SK-N-SH (cell line): ENCODE data around the gene DDX24. TPM values are rescaled to one million over a fixed set of nuclear protein-coding genes. Genes with fewer than 3 reads are reported as not detected.
A peak's percentile ranks its signal among the peaks of the same experiment; 100 is the strongest.

ENCODE experiments used
- CTCF ChIA-PET: fragments of 300-600, 350-600 bp; formaldehyde crosslinking; extraction: SDS; loops from one replicate; lab custom pipeline; 2021; lab: Yijun Ruan, JAX
- POLR2A ChIA-PET: fragments of 350-600 bp; sonication (Branson Sonifier 250); formaldehyde crosslinking; extraction: SDS; loops from one replicate; lab custom pipeline; 2020; ENCODE audit warnings: antibody characterized with exemption, inconsistent platforms; lab: Yijun Ruan, JAX
- DNase-seq: peaks from one replicate; pipeline ENCODE4 v3.0.0; 2012
- H2AFZ ChIP-seq: fragments of 200-600 bp; sonication (generic); 2 replicates; pipeline ENCODE4 v1.8.1; 2016; ENCODE audit warnings: antibody characterized with exemption, mild to moderate bottlenecking, low read depth
- H3F3A ChIP-seq: fragments of 200-600 bp; sonication (generic); replicated peaks from 2 replicates; pipeline ENCODE3; 2016; ENCODE audit warnings: antibody characterized with exemption, mild to moderate bottlenecking; ENCODE audit not compliant: insufficient read depth
- H3K27ac ChIP-seq, 2 experiments: fragments of 200-500 bp in 1 of 2; fragments of 200-600 bp in 1 of 2; sonication (Bioruptor generic) in 1 of 2; sonication (generic), shearing (Covaris generic) in 1 of 2; 2 replicates each; pipeline versions ENCODE4 v1.5.1 to v1.6.1; 2014 to 2016; ENCODE audit warnings: low read depth in 2 of 2, inconsistent platforms in 1 of 2, low read length in 1 of 2, mild to moderate bottlenecking in 1 of 2, mixed read lengths in 1 of 2
- H3K27me3 ChIP-seq: fragments of 200-600 bp; sonication (generic), shearing (Covaris generic); 2 replicates; pipeline ENCODE4 v1.6.1; 2016; ENCODE audit warnings: mixed run types; ENCODE audit not compliant: insufficient read depth
- H3K36me3 ChIP-seq, 2 experiments: fragments of 200-500 bp in 1 of 2; fragments of 200-600 bp in 1 of 2; sonication (Bioruptor generic) in 1 of 2; sonication (generic) in 1 of 2; replicated peaks in 1 of 2; 2 replicates each; pipeline versions ENCODE3 to v1.5.1; 2014 to 2016; ENCODE audit warnings: low read length in 1 of 2, mild to moderate bottlenecking in 1 of 2; ENCODE audit not compliant: insufficient read depth in 2 of 2, control insufficient read depth in 1 of 2
- H3K4me1 ChIP-seq, 2 experiments: fragments of 200-500 bp in 1 of 2; fragments of 200-600 bp in 1 of 2; sonication (Bioruptor generic) in 1 of 2; sonication (generic), shearing (Covaris generic) in 1 of 2; 2 replicates each; pipeline versions ENCODE4 v1.5.1 to v1.6.1; 2014 to 2016; ENCODE audit warnings: low read depth in 1 of 2, low read length in 1 of 2, mixed run types in 1 of 2; ENCODE audit not compliant: insufficient read depth in 2 of 2, control insufficient read depth in 1 of 2
- H3K4me2 ChIP-seq: fragments of 200-600 bp; sonication (generic), shearing (Covaris generic); 2 replicates; pipeline ENCODE4 v1.6.1; 2017; ENCODE audit warnings: mixed run types
- H3K4me3 ChIP-seq, 2 experiments: fragments of 200-500 bp in 1 of 2; fragments of 200-600 bp in 1 of 2; sonication (Bioruptor generic) in 1 of 2; sonication (generic), shearing (Covaris generic) in 1 of 2; 2 replicates each; pipeline versions ENCODE4 v1.5.1 to v1.8.1; 2014 to 2016; ENCODE audit warnings: low read depth in 2 of 2, inconsistent platforms in 1 of 2, low read length in 1 of 2, mild to moderate bottlenecking in 1 of 2, mixed read lengths in 1 of 2, moderate library complexity in 1 of 2
- H3K79me2 ChIP-seq: fragments of 200-600 bp; sonication (generic); 2 replicates; pipeline ENCODE4 v1.8.1; 2017; ENCODE audit warnings: mild to moderate bottlenecking; ENCODE audit not compliant: insufficient read depth
- H3K9ac ChIP-seq: fragments of 200-600 bp; sonication (generic); 2 replicates; pipeline ENCODE4 v1.6.1; 2017; ENCODE audit warnings: mixed run types
- H3K9me2 ChIP-seq: fragments of 200-600 bp; sonication (generic); 2 replicates; pipeline ENCODE4 v1.6.1; 2017; ENCODE audit warnings: mixed run types
- H3K9me3 ChIP-seq: fragments of 200-600 bp; sonication (generic); 2 replicates; pipeline ENCODE4 v1.6.1; 2017; ENCODE audit warnings: mixed run types, mild to moderate bottlenecking, moderate library complexity
- H4K20me1 ChIP-seq: fragments of 200-600 bp; sonication (generic); 2 replicates; pipeline ENCODE4 v1.6.1; 2017; ENCODE audit warnings: mild to moderate bottlenecking, mixed run types; ENCODE audit not compliant: insufficient read depth
- CHD2 ChIP-seq: fragments of 150-350 bp; IDR thresholded peaks from 2 replicates; pipeline ENCODE4 v1.6.1; 2018; ENCODE audit warnings: low read length; ENCODE audit not compliant: partially characterized antibody
- ELF1 ChIP-seq: IDR thresholded peaks from 2 replicates; pipeline ENCODE4 v1.4.0; 2012
- EP300 ChIP-seq, 2 experiments: IDR thresholded peaks; 2 replicates each; pipeline versions ENCODE4 v1.4.0 to v1.6.1; 2012; ENCODE audit warnings: borderline replicate concordance in 1 of 2, low read depth in 1 of 2, low read length in 1 of 2
- JUND ChIP-seq: IDR thresholded peaks from 2 replicates; pipeline ENCODE4 v1.4.0; 2012
- NFIC ChIP-seq: IDR thresholded peaks from 2 replicates; pipeline ENCODE4 v1.4.0; 2012; ENCODE audit warnings: borderline replicate concordance
- NRF1 ChIP-seq: IDR thresholded peaks from 2 replicates; pipeline ENCODE4 v1.6.1; 2012; ENCODE audit warnings: low read depth, mild to moderate bottlenecking, low read length
- POLR2AphosphoS5 ChIP-seq: IDR thresholded peaks from 2 replicates; pipeline ENCODE4 v1.6.1; 2012; ENCODE audit warnings: low read depth, low read length
- RAD21 ChIP-seq: IDR thresholded peaks from 2 replicates; pipeline ENCODE4 v1.6.1; 2012; ENCODE audit warnings: mild to moderate bottlenecking, low read length
- SIN3A ChIP-seq: IDR thresholded peaks from 2 replicates; pipeline ENCODE4 v1.6.1; 2012; ENCODE audit warnings: low read depth, mild to moderate bottlenecking, low read length, moderate library complexity, borderline replicate concordance
- TAF1 ChIP-seq: IDR thresholded peaks from 2 replicates; pipeline ENCODE4 v1.6.1; 2012; ENCODE audit warnings: low read depth, mild to moderate bottlenecking, low read length, moderate library complexity, borderline replicate concordance
- TEAD4 ChIP-seq: IDR thresholded peaks from 2 replicates; pipeline ENCODE4 v1.4.0; 2012; ENCODE audit warnings: mild to moderate bottlenecking, borderline replicate concordance; ENCODE audit not compliant: insufficient read depth
- YY1 ChIP-seq: IDR thresholded peaks from 2 replicates; pipeline ENCODE4 v1.4.0; 2012; ENCODE audit warnings: low read depth, mild to moderate bottlenecking
- WGBS: methylation state at CpG from one replicate; pipeline ENCODE4 v1.1.6; 2017; ENCODE audit warnings: low lambda C conversion rate; 5-methylcytosine and 5-hydroxymethylcytosine counted together
- polyA plus RNA-seq, 3 experiments: library from polyadenylated mRNA; depleted of rRNA; stranded (reverse); fragments of >200 nt; gene quantifications; 2 replicates each; pipeline ENCODE4 v1.2.3, GENCODE V29; 2012
- TF ChIP-seq, protein P1 (sequence below): IDR thresholded peaks from 2 replicates; pipeline ENCODE4 v1.4.0; 2012; ENCODE audit warnings: low read depth, borderline replicate concordance
- TF ChIP-seq, protein P2 (sequence below): fragments of 150-350 bp; IDR thresholded peaks from 2 replicates; pipeline ENCODE4 v1.6.1; 2017; ENCODE audit warnings: antibody characterized with exemption, low read length, low read depth, borderline replicate concordance
- TF ChIP-seq, protein P3 (sequence below): fragments of 200-600 bp; sonication (generic); IDR thresholded peaks from 2 replicates; pipeline ENCODE4 v1.6.1; 2017; ENCODE audit warnings: antibody characterized with exemption, mild to moderate bottlenecking, moderate library complexity
- TF ChIP-seq, protein P4 (sequence below): IDR thresholded peaks from 2 replicates; pipeline ENCODE4; 2012
- TF ChIP-seq, protein P5 (sequence below): IDR thresholded peaks from 2 replicates; pipeline ENCODE4 v1.6.1; 2012; ENCODE audit warnings: mild to moderate bottlenecking, low read depth, low read length, moderate library complexity

DDX24 gene
- polyA plus RNA-seq, 1 of the 3 experiments (the other 2 are of a cell fraction), result 108 TPM

DNA sequence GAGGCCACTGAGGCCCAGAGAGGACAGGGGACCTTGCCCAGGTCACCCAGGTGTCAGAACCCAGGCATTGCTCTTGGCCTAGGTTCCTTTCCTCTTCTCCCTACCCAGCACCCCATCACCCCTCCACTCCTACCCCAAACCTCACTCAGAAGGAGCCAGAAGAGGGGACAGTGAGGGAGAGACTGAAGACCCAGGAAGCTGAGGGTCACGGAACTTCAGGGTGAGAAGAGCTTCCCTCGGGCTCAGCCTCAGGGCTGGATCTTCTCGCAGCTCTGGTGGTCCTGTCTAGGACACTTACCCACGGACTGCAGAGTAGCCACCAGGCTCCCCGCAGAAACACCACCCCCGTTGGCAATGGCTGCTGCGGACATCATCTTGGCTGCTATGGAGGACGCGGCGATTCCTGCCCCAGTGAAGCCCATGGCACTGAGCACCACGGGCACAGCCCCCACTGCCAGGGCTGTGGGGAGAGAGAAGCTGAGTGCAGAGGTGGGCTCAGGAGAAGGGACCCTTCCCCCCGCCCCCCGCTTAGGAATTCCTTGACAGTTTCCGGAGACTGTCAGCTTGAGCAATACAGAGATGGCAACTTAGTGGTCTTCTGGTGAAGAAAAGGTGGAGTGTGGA is 47.3 kb upstream of the DDX24 start:
- H3K9me2 ChIP-seq, result no peaks in the 10 kb centered on the region
- H3K9me3 ChIP-seq, result no peaks in the 10 kb centered on the region
- H3K27ac ChIP-seq, result no peak overlapping the region; a peak in 1 of 4 replicates
- no peak for DNase-seq
- H3K27me3 ChIP-seq, result no peaks in the 10 kb centered on the region
- H3K79me2 ChIP-seq, result no peaks in the 10 kb centered on the region
- WGBS, result 94% methylated on average over 13 of the region's 14 CpGs
- peaks cover 11% of the 10 kb centered on the region for H3F3A ChIP-seq
- no peaks in the 10 kb centered on the region for H4K20me1 ChIP-seq
- no peak overlapping the region for H3K9ac ChIP-seq
- peaks cover 0 to 7% of the 10 kb centered on the region in 2 experiments; a peak in 2 of 4 replicates for H3K4me1 ChIP-seq
- H3K4me3 ChIP-seq, result no peak overlapping the region; a peak in 2 of 4 replicates
- H3K36me3 ChIP-seq, result peaks cover 0 to 6% of the 10 kb centered on the region in 2 experiments
- no peak for TF ChIP-seq TEAD4
- TF ChIP-seq RAD21, result no peak
- TF ChIP-seq, protein P1, sequence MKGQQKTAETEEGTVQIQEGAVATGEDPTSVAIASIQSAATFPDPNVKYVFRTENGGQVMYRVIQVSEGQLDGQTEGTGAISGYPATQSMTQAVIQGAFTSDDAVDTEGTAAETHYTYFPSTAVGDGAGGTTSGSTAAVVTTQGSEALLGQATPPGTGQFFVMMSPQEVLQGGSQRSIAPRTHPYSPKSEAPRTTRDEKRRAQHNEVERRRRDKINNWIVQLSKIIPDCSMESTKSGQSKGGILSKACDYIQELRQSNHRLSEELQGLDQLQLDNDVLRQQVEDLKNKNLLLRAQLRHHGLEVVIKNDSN, result no peak
- TF ChIP-seq CHD2, result no peak
- ChIA-PET CTCF (interaction anchor here (0.8 to 6.9 kb wide), 7 partner anchors 9 to 189 kb away, joined by 3 to 64 read pairs (median 5); partner anchors contain the start of genes DDX24 and IFI27L1), POLR2A (interaction anchor here (0.8 kb wide), 1 partner anchor 13 kb away, joined by 3 read pairs; no protein-coding TSS in a partner anchor)
- H2AFZ ChIP-seq, result no peak overlapping the region
- H3K4me2 ChIP-seq, result peak overlapping the region; percentile 89

DNA sequence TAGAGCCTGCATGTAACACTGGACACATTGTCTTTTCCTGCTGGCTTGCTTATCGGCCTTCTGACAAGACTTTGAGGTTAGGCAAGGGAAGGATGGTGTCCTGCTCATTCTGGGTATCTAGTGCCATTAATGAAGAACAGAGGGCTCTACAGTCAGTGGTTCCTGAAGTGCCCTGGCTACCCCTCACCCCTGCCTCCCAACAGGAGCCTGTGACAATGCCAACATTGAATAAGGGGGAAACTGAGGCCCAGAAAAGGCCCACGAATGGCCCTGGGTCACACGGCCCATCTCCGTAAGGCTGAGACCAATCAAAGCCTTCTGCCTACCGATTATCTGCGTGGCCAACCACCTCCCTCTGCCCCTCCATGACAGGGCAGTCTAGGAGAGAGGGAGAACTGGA is 46.3 kb upstream of the DDX24 start:
- 88% methylated on average over 3 of the region's 6 CpGs for WGBS
- CTCF ChIA-PET, result interaction anchor here (0.8 to 6.9 kb wide), 2 partner anchors 81 to 92 kb away, joined by 3 to 64 read pairs; no protein-coding TSS in a partner anchor
- DNase-seq, result no peak
- Histone ChIP-seq H3K27me3 (no peaks in the 10 kb centered on the region), H3K9ac (no peak overlapping the region), H4K20me1 (no peaks in the 10 kb centered on the region), H3K27ac (no peak overlapping the region), H3K4me2 (no peak overlapping the region), H3K4me3 (no peak overlapping the region), H2AFZ (no peak overlapping the region), H3K36me3 (peaks cover 0 to 6% of the 10 kb centered on the region in 2 experiments), H3K9me2 (no peaks in the 10 kb centered on the region), H3K4me1 (peaks cover 0 to 7% of the 10 kb centered on the region in 2 experiments; a peak in 2 of 4 replicates), H3K79me2 (no peaks in the 10 kb centered on the region), H3F3A (peaks cover 11% of the 10 kb centered on the region), H3K9me3 (no peaks in the 10 kb centered on the region)
- POLR2A ChIA-PET, result no interaction called here
- TF ChIP-seq, protein P2, sequence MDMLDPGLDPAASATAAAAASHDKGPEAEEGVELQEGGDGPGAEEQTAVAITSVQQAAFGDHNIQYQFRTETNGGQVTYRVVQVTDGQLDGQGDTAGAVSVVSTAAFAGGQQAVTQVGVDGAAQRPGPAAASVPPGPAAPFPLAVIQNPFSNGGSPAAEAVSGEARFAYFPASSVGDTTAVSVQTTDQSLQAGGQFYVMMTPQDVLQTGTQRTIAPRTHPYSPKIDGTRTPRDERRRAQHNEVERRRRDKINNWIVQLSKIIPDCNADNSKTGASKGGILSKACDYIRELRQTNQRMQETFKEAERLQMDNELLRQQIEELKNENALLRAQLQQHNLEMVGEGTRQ, result no peak
- TF ChIP-seq NRF1 (no peak), ELF1 (no peak), JUND (no peak), NFIC (no peak), EP300 (IDR thresholded peaks at IDR 0.05; ENCODE audit: borderline replicate concordance in 1 of 2, low read depth in 1 of 2, low read length in 1 of 2) (no peak), TAF1 (no peak), SIN3A (no peak), YY1 (no peak), POLR2AphosphoS5 (no peak), RAD21 (no peak)
- TF ChIP-seq, protein P1, result no peak
- TF ChIP-seq, protein P3, sequence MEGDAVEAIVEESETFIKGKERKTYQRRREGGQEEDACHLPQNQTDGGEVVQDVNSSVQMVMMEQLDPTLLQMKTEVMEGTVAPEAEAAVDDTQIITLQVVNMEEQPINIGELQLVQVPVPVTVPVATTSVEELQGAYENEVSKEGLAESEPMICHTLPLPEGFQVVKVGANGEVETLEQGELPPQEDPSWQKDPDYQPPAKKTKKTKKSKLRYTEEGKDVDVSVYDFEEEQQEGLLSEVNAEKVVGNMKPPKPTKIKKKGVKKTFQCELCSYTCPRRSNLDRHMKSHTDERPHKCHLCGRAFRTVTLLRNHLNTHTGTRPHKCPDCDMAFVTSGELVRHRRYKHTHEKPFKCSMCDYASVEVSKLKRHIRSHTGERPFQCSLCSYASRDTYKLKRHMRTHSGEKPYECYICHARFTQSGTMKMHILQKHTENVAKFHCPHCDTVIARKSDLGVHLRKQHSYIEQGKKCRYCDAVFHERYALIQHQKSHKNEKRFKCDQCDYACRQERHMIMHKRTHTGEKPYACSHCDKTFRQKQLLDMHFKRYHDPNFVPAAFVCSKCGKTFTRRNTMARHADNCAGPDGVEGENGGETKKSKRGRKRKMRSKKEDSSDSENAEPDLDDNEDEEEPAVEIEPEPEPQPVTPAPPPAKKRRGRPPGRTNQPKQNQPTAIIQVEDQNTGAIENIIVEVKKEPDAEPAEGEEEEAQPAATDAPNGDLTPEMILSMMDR, result no peak
- TF ChIP-seq, protein P4, sequence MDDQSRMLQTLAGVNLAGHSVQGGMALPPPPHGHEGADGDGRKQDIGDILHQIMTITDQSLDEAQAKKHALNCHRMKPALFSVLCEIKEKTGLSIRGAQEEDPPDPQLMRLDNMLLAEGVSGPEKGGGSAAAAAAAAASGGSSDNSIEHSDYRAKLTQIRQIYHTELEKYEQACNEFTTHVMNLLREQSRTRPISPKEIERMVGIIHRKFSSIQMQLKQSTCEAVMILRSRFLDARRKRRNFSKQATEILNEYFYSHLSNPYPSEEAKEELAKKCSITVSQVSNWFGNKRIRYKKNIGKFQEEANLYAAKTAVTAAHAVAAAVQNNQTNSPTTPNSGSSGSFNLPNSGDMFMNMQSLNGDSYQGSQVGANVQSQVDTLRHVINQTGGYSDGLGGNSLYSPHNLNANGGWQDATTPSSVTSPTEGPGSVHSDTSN, result no peak
- TF ChIP-seq, protein P5, sequence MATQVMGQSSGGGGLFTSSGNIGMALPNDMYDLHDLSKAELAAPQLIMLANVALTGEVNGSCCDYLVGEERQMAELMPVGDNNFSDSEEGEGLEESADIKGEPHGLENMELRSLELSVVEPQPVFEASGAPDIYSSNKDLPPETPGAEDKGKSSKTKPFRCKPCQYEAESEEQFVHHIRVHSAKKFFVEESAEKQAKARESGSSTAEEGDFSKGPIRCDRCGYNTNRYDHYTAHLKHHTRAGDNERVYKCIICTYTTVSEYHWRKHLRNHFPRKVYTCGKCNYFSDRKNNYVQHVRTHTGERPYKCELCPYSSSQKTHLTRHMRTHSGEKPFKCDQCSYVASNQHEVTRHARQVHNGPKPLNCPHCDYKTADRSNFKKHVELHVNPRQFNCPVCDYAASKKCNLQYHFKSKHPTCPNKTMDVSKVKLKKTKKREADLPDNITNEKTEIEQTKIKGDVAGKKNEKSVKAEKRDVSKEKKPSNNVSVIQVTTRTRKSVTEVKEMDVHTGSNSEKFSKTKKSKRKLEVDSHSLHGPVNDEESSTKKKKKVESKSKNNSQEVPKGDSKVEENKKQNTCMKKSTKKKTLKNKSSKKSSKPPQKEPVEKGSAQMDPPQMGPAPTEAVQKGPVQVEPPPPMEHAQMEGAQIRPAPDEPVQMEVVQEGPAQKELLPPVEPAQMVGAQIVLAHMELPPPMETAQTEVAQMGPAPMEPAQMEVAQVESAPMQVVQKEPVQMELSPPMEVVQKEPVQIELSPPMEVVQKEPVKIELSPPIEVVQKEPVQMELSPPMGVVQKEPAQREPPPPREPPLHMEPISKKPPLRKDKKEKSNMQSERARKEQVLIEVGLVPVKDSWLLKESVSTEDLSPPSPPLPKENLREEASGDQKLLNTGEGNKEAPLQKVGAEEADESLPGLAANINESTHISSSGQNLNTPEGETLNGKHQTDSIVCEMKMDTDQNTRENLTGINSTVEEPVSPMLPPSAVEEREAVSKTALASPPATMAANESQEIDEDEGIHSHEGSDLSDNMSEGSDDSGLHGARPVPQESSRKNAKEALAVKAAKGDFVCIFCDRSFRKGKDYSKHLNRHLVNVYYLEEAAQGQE, result no peak
